AG04449 (cell line): Measurements from ENCODE around the gene COL5A3.

Experiments used
- CTCF ChIA-PET: fragments of 350-600 bp; formaldehyde crosslinking; extraction: SDS; loops from one replicate; lab custom pipeline; 2021; ENCODE audit warnings: antibody characterized with exemption; lab: Yijun Ruan, JAX
- POLR2A ChIA-PET: fragments of 400-600, 350-600 bp; formaldehyde crosslinking; extraction: SDS; loops from one replicate; lab custom pipeline; 2020; ENCODE audit warnings: antibody characterized with exemption, inconsistent platforms; lab: Yijun Ruan, JAX
- DNase-seq: peaks from one replicate; pipeline ENCODE4 v3.0.0-alpha.2; 2010; ENCODE audit warnings: low read depth, low spot score
- H3K4me3 ChIP-seq: 2 replicates; pipeline ENCODE4 v1.5.1; 2011; ENCODE audit warnings: low read depth, mild to moderate bottlenecking, control low read depth, low read length
- TF ChIP-seq, protein P1 (sequence below): IDR thresholded peaks from one replicate; pipeline ENCODE4 v1.5.1; 2011; ENCODE audit warnings: mild to moderate bottlenecking, moderate library complexity, low read length, control low read depth, inconsistent platforms; ENCODE audit not compliant: insufficient read depth; ENCODE audit errors: missing control alignments

The COL5A3 gene

GRCh38 chr19:10008184-10008765 lies 2.0 kb downstream of the COL5A3 start:
- ChIA-PET CTCF (interaction anchor here (1.2 to 2.6 kb wide), 6 partner anchors 8 to 242 kb away, joined by 3 to 25 read pairs (median 5); no protein-coding TSS in a partner anchor), POLR2A (interaction anchor here (0.6 to 1.3 kb wide), 2 partner anchors 19 to 35 kb away, joined by 3 to 8 read pairs; no protein-coding TSS in a partner anchor)
- no peak for DNase-seq
- TF ChIP-seq, protein P1, sequence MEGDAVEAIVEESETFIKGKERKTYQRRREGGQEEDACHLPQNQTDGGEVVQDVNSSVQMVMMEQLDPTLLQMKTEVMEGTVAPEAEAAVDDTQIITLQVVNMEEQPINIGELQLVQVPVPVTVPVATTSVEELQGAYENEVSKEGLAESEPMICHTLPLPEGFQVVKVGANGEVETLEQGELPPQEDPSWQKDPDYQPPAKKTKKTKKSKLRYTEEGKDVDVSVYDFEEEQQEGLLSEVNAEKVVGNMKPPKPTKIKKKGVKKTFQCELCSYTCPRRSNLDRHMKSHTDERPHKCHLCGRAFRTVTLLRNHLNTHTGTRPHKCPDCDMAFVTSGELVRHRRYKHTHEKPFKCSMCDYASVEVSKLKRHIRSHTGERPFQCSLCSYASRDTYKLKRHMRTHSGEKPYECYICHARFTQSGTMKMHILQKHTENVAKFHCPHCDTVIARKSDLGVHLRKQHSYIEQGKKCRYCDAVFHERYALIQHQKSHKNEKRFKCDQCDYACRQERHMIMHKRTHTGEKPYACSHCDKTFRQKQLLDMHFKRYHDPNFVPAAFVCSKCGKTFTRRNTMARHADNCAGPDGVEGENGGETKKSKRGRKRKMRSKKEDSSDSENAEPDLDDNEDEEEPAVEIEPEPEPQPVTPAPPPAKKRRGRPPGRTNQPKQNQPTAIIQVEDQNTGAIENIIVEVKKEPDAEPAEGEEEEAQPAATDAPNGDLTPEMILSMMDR, result no peak
- H3K4me3 ChIP-seq, result no peak overlapping the region; the same call in 1 of the 2 replicates

- no peak overlapping the region; the same call in 1 of the 2 replicates for H3K4me3 ChIP-seq
- DNase-seq, result peak; percentile 41
- TF ChIP-seq, protein P1, result no peak
- ChIA-PET CTCF (interaction anchor here (1.2 to 2.6 kb wide), 4 partner anchors 7 to 75 kb away, joined by 4 to 25 read pairs (median 10); no protein-coding TSS in a partner anchor), POLR2A (no interaction called here)
Observed at GRCh38 chr19:10007371-10008183, 2.7 kb downstream of the COL5A3 start.

DNA sequence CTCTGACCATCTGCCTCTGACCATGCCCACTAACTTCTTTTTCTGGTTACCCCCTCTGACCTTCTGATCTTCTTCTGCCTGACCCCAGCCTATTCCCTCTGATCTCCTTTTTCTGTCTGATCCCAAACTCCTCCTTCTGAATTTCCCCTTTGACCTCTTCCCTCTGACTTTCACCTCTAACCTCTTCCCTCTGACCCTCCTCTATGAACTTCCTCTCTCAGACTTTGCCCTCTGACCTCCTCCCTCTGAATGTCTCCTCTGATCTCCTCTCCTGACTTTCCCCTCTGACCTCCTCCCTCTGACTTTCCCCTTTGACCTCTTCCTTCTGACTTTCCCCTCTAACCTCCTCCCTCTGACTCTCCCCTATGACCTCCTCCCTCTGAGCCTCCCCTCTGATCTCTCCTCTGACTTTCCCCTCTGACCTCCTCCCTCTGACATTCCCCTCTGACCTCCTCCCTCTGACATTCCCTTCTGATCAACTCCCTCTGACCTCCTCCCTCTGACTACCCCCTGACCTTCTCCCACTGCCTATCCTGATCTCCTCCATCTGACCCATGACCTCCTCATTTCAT lies 3.5 kb downstream of the COL5A3 start:
- TF ChIP-seq, protein P1, result no peak
- DNase-seq, result no peak
- CTCF ChIA-PET, result interaction anchor here (2.6 kb wide), 1 partner anchor 21 kb away, joined by 13 read pairs; no protein-coding TSS in a partner anchor
- no peak overlapping the region for H3K4me3 ChIP-seq
- POLR2A ChIA-PET, result no interaction called here

- CTCF ChIA-PET, result interaction anchor here (0.9 to 2.5 kb wide), 4 partner anchors 9 to 76 kb away, joined by 3 to 7 read pairs (median 4); no protein-coding TSS in a partner anchor
- POLR2A ChIA-PET, result no interaction called here
- DNase-seq, result no peak
- H3K4me3 ChIP-seq, result no peak overlapping the region
- TF ChIP-seq, protein P1, result no peak
Observed at GRCh38 chr19:10006335-10006708, 4.0 kb downstream of the COL5A3 start.

DNA sequence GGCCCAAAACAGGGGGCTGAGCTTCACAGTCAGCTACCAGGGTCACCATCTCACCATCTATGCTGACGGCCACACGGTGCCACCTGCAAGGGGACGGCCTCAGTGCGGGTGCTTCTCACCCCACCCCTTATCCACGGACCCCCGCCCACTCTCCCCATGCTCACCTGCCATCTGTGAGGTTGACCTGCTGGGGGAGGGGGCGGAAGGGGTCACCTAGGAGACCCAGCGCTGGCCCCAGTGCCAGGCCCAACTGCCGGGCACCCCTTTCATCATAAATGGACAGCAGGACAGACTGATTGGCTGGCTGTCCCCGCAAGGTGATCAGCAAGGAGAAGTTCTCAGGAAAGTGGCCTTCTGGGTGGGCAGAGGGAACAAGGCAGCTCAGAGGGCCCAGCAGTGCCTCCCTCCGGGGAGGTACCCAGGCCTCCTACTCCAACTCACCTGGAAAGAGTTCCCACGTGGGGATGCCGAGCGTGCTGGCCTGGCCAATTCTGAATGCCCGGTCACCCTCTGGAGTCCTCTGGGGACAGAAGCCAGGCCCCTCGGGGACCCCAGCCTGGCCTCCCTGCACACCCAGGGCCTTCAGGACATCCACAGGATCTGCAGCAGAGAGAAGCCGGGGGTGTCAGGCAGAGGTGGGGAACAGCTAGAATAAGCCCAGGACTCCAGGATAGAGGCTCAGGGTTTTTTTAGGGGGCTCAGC lies 4.5 kb downstream of the COL5A3 start:
- no peak for DNase-seq
- CTCF ChIA-PET, result interaction anchor here (0.8 to 2.5 kb wide), 6 partner anchors 8 to 75 kb away, joined by 3 to 7 read pairs (median 4); no protein-coding TSS in a partner anchor
- no peak overlapping the region for H3K4me3 ChIP-seq
- POLR2A ChIA-PET, result no interaction called here
- TF ChIP-seq, protein P1, result no peak
